HG03558 (cell line): Measurements from ENCODE around the gene RALY.

ENCODE experiments used
- ATAC-seq: cut with Tn5 transposase; IDR thresholded peaks from one replicate; pipeline ENCODE4 v1.9.1; 2021; ENCODE audit warnings: moderate number of reproducible peaks; ENCODE audit not compliant: unreplicated experiment; ENCODE audit errors: extremely low read depth

Gene RALY

GRCh38 chr20:34098570-34098969, 104.9 kb downstream of the RALY start:
- no peak for ATAC-seq

- ATAC-seq = no peak
Observed at GRCh38 chr20:34099675-34100074, 106.0 kb downstream of the RALY start.

GRCh38 chr20:34100576-34100975, 106.9 kb downstream of the RALY start:
- no peak for ATAC-seq

GRCh38 chr20:34102342-34102741, 108.6 kb downstream of the RALY start:
- ATAC-seq = no peak

GRCh38 chr20:34104059-34104458, 110.3 kb downstream of the RALY start:
- ATAC-seq = no peak

GRCh38 chr20:34105978-34106675, 112.4 kb downstream of the RALY start:
- no peak for ATAC-seq

- ATAC-seq = no peak
Observed at GRCh38 chr20:34108616-34109174, 115.0 kb downstream of the RALY start.

- no peak for ATAC-seq
Observed at GRCh38 chr20:34109442-34109841, 115.7 kb downstream of the RALY start.

GRCh38 chr20:34110025-34110744, 116.5 kb downstream of the RALY start:
- ATAC-seq = no peak

- no peak for ATAC-seq
Observed at GRCh38 chr20:34110745-34111641, 117.3 kb downstream of the RALY start.

- ATAC-seq = peak; percentile 60
Observed at GRCh38 chr20:34111702-34112599, 118.2 kb downstream of the RALY start, which contains the start of gene EIF2S2. TSS of gene EIF2S2 (minus strand) at chr20:34112243. CDS start at chr20:34112110, 133 bp downstream.

GRCh38 chr20:34112600-34113101, 118.9 kb downstream of the RALY start:
- no peak for ATAC-seq

- ATAC-seq = no peak
Observed at GRCh38 chr20:34114809-34115208, 121.1 kb downstream of the RALY start.

- ATAC-seq = no peak
Observed at GRCh38 chr20:34115232-34115631, 121.5 kb downstream of the RALY start.

GRCh38 chr20:34120213-34120612, 126.5 kb downstream of the RALY start:
- ATAC-seq = no peak

- ATAC-seq = no peak
Observed at GRCh38 chr20:34122274-34122980, 128.7 kb downstream of the RALY start.

GRCh38 chr20:34123309-34123708, 129.6 kb downstream of the RALY start:
- no peak for ATAC-seq

GRCh38 chr20:34124469-34125249, 130.9 kb downstream of the RALY start:
- ATAC-seq = no peak
